ENCODE results near the gene RAD51B.

RAD51B gene

GRCh38 chr14:68774771-68775613, 955.4 kb downstream of the RAD51B start:
- Histone ChIP-seq H3K36me3 (ENCODE audit: control insufficient read depth in 2 of 2, insufficient read depth in 1 of 2, low read length in 2 of 2) (no peaks in the 10 kb centered on the region), H3K27ac (ENCODE audit: extremely low read depth, low read depth, low read length) (no peak overlapping the region), H3K4me3 (ENCODE audit: low read depth, low read length) (no peak overlapping the region), H3K4me1 (ENCODE audit: control insufficient read depth, insufficient read depth, low read length) (no peaks in the 10 kb centered on the region), H3K9me3 (ENCODE audit: control insufficient read depth, insufficient read depth, low read depth, low read length) (no peaks in the 10 kb centered on the region)
- POLR2A ChIA-PET: interaction anchor here (0.7 kb wide), 1 partner anchor 18 kb away, joined by 4 read pairs; the partner anchor contains the start of gene ZFP36L1
- TF ChIP-seq ZNF660 (tag by site-specific recombination; IDR thresholded peaks at IDR 0.05) (no peak), ZNF391 (tag by site-specific recombination; IDR thresholded peaks at IDR 0.05; ENCODE audit: borderline replicate concordance, low read depth) (no peak), ZNF221 (tag by site-specific recombination; IDR thresholded peaks at IDR 0.05; ENCODE audit: borderline replicate concordance) (no peak), ZNF311 (tag by site-specific recombination; IDR thresholded peaks at IDR 0.05; ENCODE audit: borderline replicate concordance) (no peak), ZNF544 (tag by site-specific recombination; IDR thresholded peaks at IDR 0.05) (no peak)
- TF ChIP-seq, protein P1, sequence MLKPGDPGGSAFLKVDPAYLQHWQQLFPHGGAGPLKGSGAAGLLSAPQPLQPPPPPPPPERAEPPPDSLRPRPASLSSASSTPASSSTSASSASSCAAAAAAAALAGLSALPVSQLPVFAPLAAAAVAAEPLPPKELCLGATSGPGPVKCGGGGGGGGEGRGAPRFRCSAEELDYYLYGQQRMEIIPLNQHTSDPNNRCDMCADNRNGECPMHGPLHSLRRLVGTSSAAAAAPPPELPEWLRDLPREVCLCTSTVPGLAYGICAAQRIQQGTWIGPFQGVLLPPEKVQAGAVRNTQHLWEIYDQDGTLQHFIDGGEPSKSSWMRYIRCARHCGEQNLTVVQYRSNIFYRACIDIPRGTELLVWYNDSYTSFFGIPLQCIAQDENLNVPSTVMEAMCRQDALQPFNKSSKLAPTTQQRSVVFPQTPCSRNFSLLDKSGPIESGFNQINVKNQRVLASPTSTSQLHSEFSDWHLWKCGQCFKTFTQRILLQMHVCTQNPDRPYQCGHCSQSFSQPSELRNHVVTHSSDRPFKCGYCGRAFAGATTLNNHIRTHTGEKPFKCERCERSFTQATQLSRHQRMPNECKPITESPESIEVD (tag by site-specific recombination; IDR thresholded peaks at IDR 0.05): no peak
- CTCF ChIA-PET: interaction anchor here (0.7 to 1.2 kb wide), 2 partner anchors 12 to 556 kb away, joined by 3 to 4 read pairs; no protein-coding TSS in a partner anchor

DNA sequence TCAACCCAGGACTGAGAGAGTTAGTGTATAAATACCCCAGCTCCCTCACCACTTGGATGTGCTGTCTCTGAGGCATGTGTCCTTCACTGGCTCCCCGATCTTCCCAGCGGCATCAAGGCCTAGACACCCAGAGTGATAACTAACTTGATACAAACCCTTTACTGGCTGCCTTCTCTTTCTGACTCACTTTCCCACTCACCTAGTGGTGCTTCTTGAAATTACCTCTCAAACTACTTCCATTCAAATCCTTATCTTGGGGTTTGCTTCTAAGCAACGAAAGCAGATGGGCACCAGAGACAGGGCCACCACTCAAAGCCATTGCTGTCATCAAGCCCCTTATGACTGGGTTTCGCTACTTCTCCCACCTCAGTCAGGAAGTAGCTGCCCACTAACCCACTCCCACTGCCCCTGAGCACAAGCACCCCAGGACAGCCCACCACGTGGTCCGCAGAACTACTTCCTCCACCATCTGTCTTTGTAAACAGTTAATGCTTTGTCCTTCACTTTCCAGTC, 956.1 kb downstream of the RAD51B start:
- no peak overlapping the region for H3K27ac ChIP-seq (ENCODE audit: extremely low read depth, low read depth, low read length)
- no peaks in the 10 kb centered on the region for H3K36me3 ChIP-seq (ENCODE audit: control insufficient read depth in 2 of 2, insufficient read depth in 1 of 2, low read length in 2 of 2)
- ChIA-PET POLR2A (no interaction called here), CTCF (interaction anchor here (0.7 to 0.9 kb wide), 2 partner anchors 8 to 557 kb away, joined by 3 to 4 read pairs; no protein-coding TSS in a partner anchor)
- no peak overlapping the region for H3K4me3 ChIP-seq (ENCODE audit: low read depth, low read length)
- H3K9me3 ChIP-seq (ENCODE audit: control insufficient read depth, insufficient read depth, low read depth, low read length): no peaks in the 10 kb centered on the region
- H3K4me1 ChIP-seq (ENCODE audit: control insufficient read depth, insufficient read depth, low read length): no peaks in the 10 kb centered on the region
- TF ChIP-seq ZSCAN16 (tag by site-specific recombination; IDR thresholded peaks at IDR 0.05): no peak
- peak; percentile 89 for TF ChIP-seq ZNF37A (tag by site-specific recombination; IDR thresholded peaks at IDR 0.05)

DNA sequence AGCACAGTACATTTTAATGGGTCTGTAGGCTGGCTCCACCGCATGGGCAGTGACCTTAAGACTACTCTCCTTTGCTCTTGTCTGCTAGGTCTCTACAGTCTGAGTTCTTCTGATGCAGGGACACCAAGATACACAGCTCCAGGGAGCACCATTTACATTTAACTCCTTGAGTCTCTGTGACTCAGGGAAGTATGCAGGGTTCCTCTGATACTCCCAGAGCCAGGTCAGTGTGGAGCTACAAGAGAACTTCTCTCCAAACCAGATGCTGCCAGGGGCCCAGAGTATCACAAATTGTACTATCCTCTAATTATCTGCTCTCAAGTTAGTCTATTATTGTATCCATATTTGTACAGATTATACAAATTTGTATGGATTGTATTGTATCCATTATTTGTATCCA, 958.1 kb downstream of the RAD51B start:
- Histone ChIP-seq H3K27ac (ENCODE audit: extremely low read depth, low read depth, low read length) (no peak overlapping the region), H3K9me3 (ENCODE audit: control insufficient read depth, insufficient read depth, low read depth, low read length) (no peaks in the 10 kb centered on the region), H3K36me3 (ENCODE audit: control insufficient read depth in 2 of 2, insufficient read depth in 1 of 2, low read length in 2 of 2) (no peaks in the 10 kb centered on the region), H3K4me3 (ENCODE audit: low read depth, low read length) (no peak overlapping the region), H3K4me1 (ENCODE audit: control insufficient read depth, insufficient read depth, low read length) (no peaks in the 10 kb centered on the region)
- ChIA-PET CTCF (no interaction called here), POLR2A (no interaction called here)
- TF ChIP-seq SETDB1 (IDR thresholded peaks at IDR 0.05; ENCODE audit: insufficient read length, low read length): no peak
- no peak for TF ChIP-seq MYNN (tag by site-specific recombination; IDR thresholded peaks at IDR 0.05; ENCODE audit: borderline replicate concordance)
- TF ChIP-seq, protein P2, sequence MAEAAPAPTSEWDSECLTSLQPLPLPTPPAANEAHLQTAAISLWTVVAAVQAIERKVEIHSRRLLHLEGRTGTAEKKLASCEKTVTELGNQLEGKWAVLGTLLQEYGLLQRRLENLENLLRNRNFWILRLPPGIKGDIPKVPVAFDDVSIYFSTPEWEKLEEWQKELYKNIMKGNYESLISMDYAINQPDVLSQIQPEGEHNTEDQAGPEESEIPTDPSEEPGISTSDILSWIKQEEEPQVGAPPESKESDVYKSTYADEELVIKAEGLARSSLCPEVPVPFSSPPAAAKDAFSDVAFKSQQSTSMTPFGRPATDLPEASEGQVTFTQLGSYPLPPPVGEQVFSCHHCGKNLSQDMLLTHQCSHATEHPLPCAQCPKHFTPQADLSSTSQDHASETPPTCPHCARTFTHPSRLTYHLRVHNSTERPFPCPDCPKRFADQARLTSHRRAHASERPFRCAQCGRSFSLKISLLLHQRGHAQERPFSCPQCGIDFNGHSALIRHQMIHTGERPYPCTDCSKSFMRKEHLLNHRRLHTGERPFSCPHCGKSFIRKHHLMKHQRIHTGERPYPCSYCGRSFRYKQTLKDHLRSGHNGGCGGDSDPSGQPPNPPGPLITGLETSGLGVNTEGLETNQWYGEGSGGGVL (tag by site-specific recombination; IDR thresholded peaks at IDR 0.05): no peak
- TF ChIP-seq ZNF701 (tag by site-specific recombination; IDR thresholded peaks at IDR 0.05): no peak
- TF ChIP-seq ZNF175 (tag by site-specific recombination; IDR thresholded peaks at IDR 0.05): no peak
- TF ChIP-seq, protein P3, sequence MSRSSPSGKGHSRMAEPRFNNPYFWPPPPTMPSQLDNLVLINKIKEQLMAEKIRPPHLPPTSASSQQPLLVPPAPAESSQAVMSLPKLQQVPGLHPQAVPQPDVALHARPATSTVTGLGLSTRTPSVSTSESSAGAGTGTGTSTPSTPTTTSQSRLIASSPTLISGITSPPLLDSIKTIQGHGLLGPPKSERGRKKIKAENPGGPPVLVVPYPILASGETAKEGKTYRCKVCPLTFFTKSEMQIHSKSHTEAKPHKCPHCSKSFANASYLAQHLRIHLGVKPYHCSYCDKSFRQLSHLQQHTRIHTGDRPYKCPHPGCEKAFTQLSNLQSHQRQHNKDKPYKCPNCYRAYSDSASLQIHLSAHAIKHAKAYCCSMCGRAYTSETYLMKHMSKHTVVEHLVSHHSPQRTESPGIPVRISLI (tag by site-specific recombination; IDR thresholded peaks at IDR 0.05): no peak
- TF ChIP-seq IKZF3 (tag by site-specific recombination; IDR thresholded peaks at IDR 0.05): no peak
- no peak for TF ChIP-seq ZFP3 (tag by site-specific recombination; IDR thresholded peaks at IDR 0.05; ENCODE audit: low read depth)
- no peak for TF ChIP-seq ZNF140 (tag by site-specific recombination; IDR thresholded peaks at IDR 0.05)
- no peak for TF ChIP-seq ZNF677 (tag by site-specific recombination; IDR thresholded peaks at IDR 0.05)
- no peak for TF ChIP-seq KLF1 (tag by site-specific recombination; IDR thresholded peaks at IDR 0.05)
- TF ChIP-seq, protein P4, sequence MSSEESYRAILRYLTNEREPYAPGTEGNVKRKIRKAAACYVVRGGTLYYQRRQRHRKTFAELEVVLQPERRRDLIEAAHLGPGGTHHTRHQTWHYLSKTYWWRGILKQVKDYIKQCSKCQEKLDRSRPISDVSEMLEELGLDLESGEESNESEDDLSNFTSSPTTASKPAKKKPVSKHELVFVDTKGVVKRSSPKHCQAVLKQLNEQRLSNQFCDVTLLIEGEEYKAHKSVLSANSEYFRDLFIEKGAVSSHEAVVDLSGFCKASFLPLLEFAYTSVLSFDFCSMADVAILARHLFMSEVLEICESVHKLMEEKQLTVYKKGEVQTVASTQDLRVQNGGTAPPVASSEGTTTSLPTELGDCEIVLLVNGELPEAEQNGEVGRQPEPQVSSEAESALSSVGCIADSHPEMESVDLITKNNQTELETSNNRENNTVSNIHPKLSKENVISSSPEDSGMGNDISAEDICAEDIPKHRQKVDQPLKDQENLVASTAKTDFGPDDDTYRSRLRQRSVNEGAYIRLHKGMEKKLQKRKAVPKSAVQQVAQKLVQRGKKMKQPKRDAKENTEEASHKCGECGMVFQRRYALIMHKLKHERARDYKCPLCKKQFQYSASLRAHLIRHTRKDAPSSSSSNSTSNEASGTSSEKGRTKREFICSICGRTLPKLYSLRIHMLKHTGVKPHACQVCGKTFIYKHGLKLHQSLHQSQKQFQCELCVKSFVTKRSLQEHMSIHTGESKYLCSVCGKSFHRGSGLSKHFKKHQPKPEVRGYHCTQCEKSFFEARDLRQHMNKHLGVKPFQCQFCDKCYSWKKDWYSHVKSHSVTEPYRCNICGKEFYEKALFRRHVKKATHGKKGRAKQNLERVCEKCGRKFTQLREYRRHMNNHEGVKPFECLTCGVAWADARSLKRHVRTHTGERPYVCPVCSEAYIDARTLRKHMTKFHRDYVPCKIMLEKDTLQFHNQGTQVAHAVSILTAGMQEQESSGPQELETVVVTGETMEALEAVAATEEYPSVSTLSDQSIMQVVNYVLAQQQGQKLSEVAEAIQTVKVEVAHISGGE (tag by site-specific recombination; conservative IDR thresholded peaks at IDR 0.05; ENCODE audit: low read depth): no peak

All from HEK293 (cell line).